GM12878 (cell line): ENCODE results near the gene DISP2. TPM values are rescaled to one million over a fixed set of nuclear protein-coding genes. Genes with fewer than 3 reads are reported as not detected.

ENCODE experiments used
- CHD2 ChIP-seq: IDR thresholded peaks from 2 replicates; pipeline ENCODE4 v1.6.1; 2011; ENCODE audit warnings: low read depth, low read length, improper control_type of control experiment, borderline replicate concordance
- CREM ChIP-seq: IDR thresholded peaks from 2 replicates; pipeline ENCODE4 v1.6.1; 2014; ENCODE audit warnings: antibody characterized with exemption, low read depth
- E4F1 ChIP-seq: fragments of 450-650 bp; IDR thresholded peaks from 2 replicates; pipeline ENCODE4 v1.6.1; 2018; ENCODE audit warnings: borderline replicate concordance, mild to moderate bottlenecking; ENCODE audit not compliant: partially characterized antibody
- ESRRA ChIP-seq: IDR thresholded peaks from 2 replicates; pipeline ENCODE4 v1.6.1; 2012; ENCODE audit warnings: mild to moderate bottlenecking, low read length, improper control_type of control experiment
- HDAC6 ChIP-seq: fragments of 200-600 bp; sonication (generic); IDR thresholded peaks from one replicate; pipeline ENCODE4 v1.8.0; 2017; ENCODE audit warnings: antibody characterized with exemption; ENCODE audit not compliant: unreplicated experiment
- HDGF ChIP-seq: fragments of 450-650 bp; IDR thresholded peaks from 2 replicates; pipeline ENCODE4 v1.6.1; 2016; ENCODE audit warnings: antibody characterized with exemption
- IKZF1 ChIP-seq: fragments of 450-650 bp; conservative IDR thresholded peaks from 2 replicates; pipeline ENCODE4 v1.6.1; 2017; ENCODE audit warnings: antibody characterized with exemption, mild to moderate bottlenecking
- IRF5 ChIP-seq: fragments of 450-650 bp; IDR thresholded peaks from 2 replicates; pipeline ENCODE4 v1.6.1; 2017; ENCODE audit warnings: borderline replicate concordance
- KAT2A ChIP-seq: conservative IDR thresholded peaks from 2 replicates; pipeline ENCODE4 v1.6.1; 2011; ENCODE audit warnings: low read depth, low read length; ENCODE audit not compliant: control insufficient read depth
- MEF2A ChIP-seq: IDR thresholded peaks from 2 replicates; pipeline ENCODE4 v1.6.1; 2011; ENCODE audit warnings: low read depth, mild to moderate bottlenecking, low read length, moderate library complexity; ENCODE audit not compliant: insufficient read depth
- NBN ChIP-seq: fragments of 450-650 bp; IDR thresholded peaks from 2 replicates; pipeline ENCODE4 v1.6.1; 2016
- NFXL1 ChIP-seq: fragments of 450-650 bp; IDR thresholded peaks from 2 replicates; pipeline ENCODE4 v1.6.1; 2017; ENCODE audit warnings: antibody characterized with exemption, mild to moderate bottlenecking, borderline replicate concordance
- NKRF ChIP-seq: fragments of 450-650 bp; conservative IDR thresholded peaks from 2 replicates; pipeline ENCODE4 v1.6.1; 2017; ENCODE audit warnings: mild to moderate bottlenecking, moderate library complexity
- NR2C1 ChIP-seq: fragments of 450-650 bp; IDR thresholded peaks from 2 replicates; pipeline ENCODE4 v1.6.1; 2017; ENCODE audit warnings: antibody characterized with exemption, mild to moderate bottlenecking, moderate library complexity
- POLR2A ChIP-seq: IDR thresholded peaks from 2 replicates; pipeline ENCODE4 v1.6.1; 2011; ENCODE audit warnings: low read depth, mild to moderate bottlenecking, low read length
- POLR2AphosphoS5 ChIP-seq: IDR thresholded peaks from 2 replicates; pipeline ENCODE4 v1.6.1; 2011; ENCODE audit warnings: mild to moderate bottlenecking, low read length, inconsistent platforms
- RB1 ChIP-seq: fragments of 450-650 bp; formaldehyde crosslinking; IDR thresholded peaks from 2 replicates; pipeline ENCODE4 v1.6.1; 2017; ENCODE audit warnings: mild to moderate bottlenecking, borderline replicate concordance
- RELB ChIP-seq: fragments of 450-650 bp; IDR thresholded peaks from 2 replicates; pipeline ENCODE4 v1.6.1; 2017; ENCODE audit warnings: low read depth, mild to moderate bottlenecking, moderate library complexity
- SIN3A ChIP-seq: IDR thresholded peaks from 2 replicates; pipeline ENCODE4 v1.6.1; 2012; ENCODE audit warnings: low read depth, low read length, improper control_type of control experiment
- SP1 ChIP-seq: IDR thresholded peaks from one replicate; pipeline ENCODE4 v1.6.1; 2011; ENCODE audit warnings: low read depth, low read length
- TARDBP ChIP-seq: IDR thresholded peaks from 2 replicates; pipeline ENCODE4 v1.6.1; 2016; ENCODE audit warnings: borderline replicate concordance
- TCF7 ChIP-seq: IDR thresholded peaks from 2 replicates; pipeline ENCODE4 v1.6.1; 2014; ENCODE audit warnings: antibody characterized with exemption, borderline replicate concordance
- ZNF217 ChIP-seq: fragments of 450-650 bp; IDR thresholded peaks from 2 replicates; pipeline ENCODE4 v1.6.1; 2017; ENCODE audit warnings: antibody characterized with exemption, mild to moderate bottlenecking
- polyA plus RNA-seq, 11 experiments: library from polyadenylated mRNA; depleted of rRNA in 4 of 11; unstranded in 6 of 11; stranded (reverse) in 5 of 11; fragments of >200 nt; fragmentation: Nextera tagmentation in 4 of 11; fragmentation: Illumina TruSeq in 1 of 11; extraction: Ambion mirVana in 4 of 11; extraction: Trizol in 1 of 11; gene quantifications; 1 replicate in 1 of 11; 2 replicates in 10 of 11; pipeline versions ENCODE4 v1.2.1 to v1.2.3, GENCODE V29; 2011 to 2016; ENCODE audit warnings: inconsistent platforms in 2 of 11, missing spikeins in 2 of 11, low read depth in 1 of 11
- total RNA-seq, 4 experiments: library from RNA; depleted of rRNA in 3 of 4; stranded (reverse); fragments of >200 nt in 3 of 4; fragmentation: Illumina TruSeq in 1 of 4; extraction: Trizol in 1 of 4; gene quantifications; 2 replicates each; pipeline versions ENCODE4 v1.2.1 to v1.2.3, GENCODE V29; 2013 to 2021

Gene DISP2
- total and polyA plus RNA-seq, 10 of the 15 experiments (the other 5 are each of a cell fraction or from before 2014, with no cell fraction given): under 0.01 to 0.20 (median 0.12) TPM; not detected in 7

- peak; percentile 99 for TF ChIP-seq NKRF
- no peak for TF ChIP-seq ESRRA
- TF ChIP-seq TCF7: no peak
- no peak for TF ChIP-seq POLR2AphosphoS5
- TF ChIP-seq POLR2A: peak; percentile 41; the same call in 1 of the 2 replicates
- peak; percentile 91 for TF ChIP-seq SP1
- TF ChIP-seq TARDBP: peak; percentile 40; the same call in 1 of the 2 replicates
- no peak for TF ChIP-seq HDAC6
- TF ChIP-seq IKZF1: 0 out of 2 replicates have a peak, but pooled peaks have one; percentile 38
- TF ChIP-seq CHD2: 0 out of 2 replicates have a peak, but pooled peaks have one; percentile 21
- peak; percentile 97 for TF ChIP-seq RELB
- TF ChIP-seq NR2C1: no peak
- 0 out of 2 replicates have a peak, but pooled peaks have one; percentile 53 for TF ChIP-seq NBN
- TF ChIP-seq SIN3A: peak; percentile 57; the same call in 1 of the 2 replicates
- no peak for TF ChIP-seq NFXL1
- 0 out of 2 replicates have a peak, but pooled peaks have one; percentile 38 for TF ChIP-seq CREM
- no peak for TF ChIP-seq IRF5
- 0 out of 2 replicates have a peak, but pooled peaks have one; percentile 20 for TF ChIP-seq HDGF
- TF ChIP-seq E4F1: peak; percentile 90
- TF ChIP-seq KAT2A: peak; percentile 72; the same call in 1 of the 2 replicates
- 0 out of 2 replicates have a peak, but pooled peaks have one; percentile 40 for TF ChIP-seq MEF2A
- TF ChIP-seq RB1: peak; percentile 56; the same call in 1 of the 2 replicates
- TF ChIP-seq ZNF217: no peak
Observed at GRCh38 chr15:40323239-40323952, 34.6 kb upstream of the DISP2 start, which contains the start of gene INAFM2 (continued).
